Keratinocyte (primary cell): ENCODE measurements around the gene SDF4. TPM values are rescaled to one million over a fixed set of nuclear protein-coding genes. Genes with fewer than 3 reads are reported as not detected.

Experiments used
- DNase-seq: peaks from one replicate; pipeline ENCODE4 v3.0.0-alpha.2; 2011; ENCODE audit warnings: low read depth, missing footprints, low spot score
- FAIRE-seq: peaks from 2 replicates; lab custom pipeline; 2011; peaks lifted over from hg19 to GRCh38; lab: Jason Lieb, UNC
- H2AFZ ChIP-seq: 2 replicates; pipeline ENCODE4 v1.6.0; 2012; ENCODE audit warnings: low read length, control low read depth, inconsistent platforms; ENCODE audit not compliant: control insufficient read depth
- H3K27ac ChIP-seq: 2 replicates; pipeline ENCODE4 v1.5.1; 2011; ENCODE audit warnings: low read length; ENCODE audit not compliant: control insufficient read depth, insufficient read depth
- H3K27me3 ChIP-seq: 3 replicates; pipeline ENCODE4 v1.6.0; 2011; ENCODE audit warnings: low read length; ENCODE audit not compliant: control insufficient read depth, insufficient read depth; ENCODE audit errors: extremely low read depth
- H3K36me3 ChIP-seq, 2 experiments: 2 replicates in 1 of 2; 3 replicates in 1 of 2; pipeline ENCODE4 v1.5.1; 2011; ENCODE audit warnings: low read length in 2 of 2, mild to moderate bottlenecking in 1 of 2; ENCODE audit not compliant: control insufficient read depth in 2 of 2, insufficient read depth in 2 of 2; ENCODE audit errors: extremely low read depth in 1 of 2
- H3K4me1 ChIP-seq: 3 replicates; pipeline ENCODE4 v1.5.1; 2011; ENCODE audit warnings: low read length; ENCODE audit not compliant: control insufficient read depth, insufficient read depth; ENCODE audit errors: extremely low read depth
- H3K4me2 ChIP-seq: 3 replicates; pipeline ENCODE4 v1.6.0; 2011; ENCODE audit warnings: low read depth, low read length; ENCODE audit not compliant: control insufficient read depth, insufficient read depth; ENCODE audit errors: extremely low read depth
- H3K4me3 ChIP-seq, 3 experiments: fragments of 200-600 bp in 1 of 3; sonication (generic) in 1 of 3; 2 replicates in 2 of 3; 3 replicates in 1 of 3; pipeline ENCODE4 v1.5.1; 2011 to 2016; ENCODE audit warnings: low read length in 3 of 3, mild to moderate bottlenecking in 3 of 3, control low read depth in 2 of 3, inconsistent platforms in 1 of 3, low read depth in 1 of 3, mixed read lengths in 1 of 3, mixed run types in 1 of 3, moderate library complexity in 1 of 3; ENCODE audit not compliant: control insufficient read depth in 2 of 3, insufficient read depth in 2 of 3; ENCODE audit errors: extremely low read depth in 1 of 3
- H3K79me2 ChIP-seq: 2 replicates; pipeline ENCODE4 v1.6.0; 2012; ENCODE audit warnings: low read length; ENCODE audit not compliant: control insufficient read depth, insufficient read depth
- H3K9ac ChIP-seq: 3 replicates; pipeline ENCODE4 v1.6.0; 2011; ENCODE audit warnings: low read length; ENCODE audit not compliant: control insufficient read depth, insufficient read depth; ENCODE audit errors: extremely low read depth
- H3K9me1 ChIP-seq: 3 replicates; pipeline ENCODE4 v1.6.0; 2011; ENCODE audit warnings: low read length; ENCODE audit not compliant: control insufficient read depth, insufficient read depth; ENCODE audit errors: extremely low read depth
- H3K9me3 ChIP-seq: 2 replicates; pipeline ENCODE4 v1.5.1; 2012; ENCODE audit warnings: low read depth, low read length; ENCODE audit not compliant: control insufficient read depth
- H4K20me1 ChIP-seq: 3 replicates; pipeline ENCODE4 v1.6.0; 2011; ENCODE audit warnings: low read length; ENCODE audit not compliant: control insufficient read depth, insufficient read depth; ENCODE audit errors: extremely low read depth
- EZH2 ChIP-seq: IDR thresholded peaks from one replicate; pipeline ENCODE4 v1.6.1; 2012; ENCODE audit warnings: inconsistent platforms, mild to moderate bottlenecking, low read length, moderate library complexity
- dilution Hi-C: fragments of 300-500 bp; cut with MboI; formaldehyde crosslinking; loops from one replicate; pipeline ENCODE4 v1.7.0; 2020; ENCODE audit warnings: low sequenced_read_pairs; ENCODE audit not compliant: extremely low pct_ligation_motif_present
- polyA plus RNA-seq, 5 experiments: library from polyadenylated mRNA; depleted of rRNA in 3 of 5; stranded (reverse) in 3 of 5; stranded (forward) in 1 of 5; unstranded in 1 of 5; fragments of >200 nt; gene quantifications; 1 replicate in 1 of 5; 2 replicates in 3 of 5; 3 replicates in 1 of 5; pipeline versions ENCODE4 v1.2.1 to v1.2.3, GENCODE V29; 2011 to 2012; ENCODE audit warnings: missing spikeins in 2 of 5, low read depth in 1 of 5, low replicate concordance in 1 of 5
- TF ChIP-seq, protein P1 (sequence below), 3 experiments: IDR thresholded peaks in 1 of 3; conservative IDR thresholded peaks in 1 of 3; optimal IDR thresholded peaks in 1 of 3; 2 replicates in 2 of 3; 3 replicates in 1 of 3; pipeline versions ENCODE3 to v1.5.1; 2011; ENCODE audit warnings: low read length in 3 of 3, mild to moderate bottlenecking in 3 of 3, moderate library complexity in 2 of 3, control low read depth in 1 of 3, inconsistent platforms in 1 of 3; ENCODE audit not compliant: insufficient read depth in 2 of 3; ENCODE audit errors: extremely low read depth in 1 of 3

SDF4 gene
- polyA plus RNA-seq, 1 donor (not counting 4 experiments of a cell fraction or from before 2014, with no cell fraction given) = 66.3 TPM

DNA sequence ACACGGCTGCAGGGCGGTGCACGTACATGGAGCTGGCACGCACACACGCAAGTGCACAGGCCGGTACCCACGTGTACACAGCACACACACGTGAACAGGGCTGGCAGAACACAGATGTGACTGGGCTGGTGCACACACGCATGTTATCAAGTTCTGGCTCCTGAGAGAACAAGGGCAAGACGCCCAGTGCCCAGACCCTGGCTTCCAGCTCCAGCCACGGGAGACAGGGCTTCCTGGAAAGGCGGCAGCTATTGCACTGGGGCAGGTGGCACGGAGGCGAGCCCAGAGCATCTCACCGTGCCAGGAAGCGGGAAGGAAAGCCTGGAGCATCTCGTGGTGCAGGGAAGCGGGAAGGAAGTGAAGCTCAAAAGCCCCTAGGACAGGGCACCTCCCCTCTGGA, 5.9 kb downstream of the SDF4 start:
- DNase-seq = no peak
- H3K4me1 ChIP-seq = peaks cover 8% of the 10 kb centered on the region
- no peak overlapping the region for H3K9ac ChIP-seq
- FAIRE-seq = no peak
- peaks cover 26 to 44% of the 10 kb centered on the region in 2 experiments for H3K36me3 ChIP-seq
- H3K27ac ChIP-seq = no peak overlapping the region
- H3K4me3 ChIP-seq = no peak overlapping the region
- H2AFZ ChIP-seq = no peak overlapping the region
- H3K9me1 ChIP-seq = no peaks in the 10 kb centered on the region
- TF ChIP-seq, protein P1, sequence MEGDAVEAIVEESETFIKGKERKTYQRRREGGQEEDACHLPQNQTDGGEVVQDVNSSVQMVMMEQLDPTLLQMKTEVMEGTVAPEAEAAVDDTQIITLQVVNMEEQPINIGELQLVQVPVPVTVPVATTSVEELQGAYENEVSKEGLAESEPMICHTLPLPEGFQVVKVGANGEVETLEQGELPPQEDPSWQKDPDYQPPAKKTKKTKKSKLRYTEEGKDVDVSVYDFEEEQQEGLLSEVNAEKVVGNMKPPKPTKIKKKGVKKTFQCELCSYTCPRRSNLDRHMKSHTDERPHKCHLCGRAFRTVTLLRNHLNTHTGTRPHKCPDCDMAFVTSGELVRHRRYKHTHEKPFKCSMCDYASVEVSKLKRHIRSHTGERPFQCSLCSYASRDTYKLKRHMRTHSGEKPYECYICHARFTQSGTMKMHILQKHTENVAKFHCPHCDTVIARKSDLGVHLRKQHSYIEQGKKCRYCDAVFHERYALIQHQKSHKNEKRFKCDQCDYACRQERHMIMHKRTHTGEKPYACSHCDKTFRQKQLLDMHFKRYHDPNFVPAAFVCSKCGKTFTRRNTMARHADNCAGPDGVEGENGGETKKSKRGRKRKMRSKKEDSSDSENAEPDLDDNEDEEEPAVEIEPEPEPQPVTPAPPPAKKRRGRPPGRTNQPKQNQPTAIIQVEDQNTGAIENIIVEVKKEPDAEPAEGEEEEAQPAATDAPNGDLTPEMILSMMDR (optimal IDR thresholded peaks at IDR 0.05 in 1 of 3, IDR thresholded peaks at IDR 0.05 in 1 of 3, conservative IDR thresholded peaks at IDR 0.05 in 1 of 3; ENCODE audit: extremely low read depth in 1 of 3, insufficient read depth in 2 of 3, low read length in 3 of 3) = no peak
- TF ChIP-seq EZH2 = no peak
- peaks cover 64% of the 10 kb centered on the region for H3K79me2 ChIP-seq
- H3K4me2 ChIP-seq = no peak overlapping the region
- peaks cover 5% of the 10 kb centered on the region for H4K20me1 ChIP-seq
- dilution Hi-C loops = no loop called here
- no peaks in the 10 kb centered on the region for H3K9me3 ChIP-seq
- H3K27me3 ChIP-seq = no peaks in the 10 kb centered on the region

DNA sequence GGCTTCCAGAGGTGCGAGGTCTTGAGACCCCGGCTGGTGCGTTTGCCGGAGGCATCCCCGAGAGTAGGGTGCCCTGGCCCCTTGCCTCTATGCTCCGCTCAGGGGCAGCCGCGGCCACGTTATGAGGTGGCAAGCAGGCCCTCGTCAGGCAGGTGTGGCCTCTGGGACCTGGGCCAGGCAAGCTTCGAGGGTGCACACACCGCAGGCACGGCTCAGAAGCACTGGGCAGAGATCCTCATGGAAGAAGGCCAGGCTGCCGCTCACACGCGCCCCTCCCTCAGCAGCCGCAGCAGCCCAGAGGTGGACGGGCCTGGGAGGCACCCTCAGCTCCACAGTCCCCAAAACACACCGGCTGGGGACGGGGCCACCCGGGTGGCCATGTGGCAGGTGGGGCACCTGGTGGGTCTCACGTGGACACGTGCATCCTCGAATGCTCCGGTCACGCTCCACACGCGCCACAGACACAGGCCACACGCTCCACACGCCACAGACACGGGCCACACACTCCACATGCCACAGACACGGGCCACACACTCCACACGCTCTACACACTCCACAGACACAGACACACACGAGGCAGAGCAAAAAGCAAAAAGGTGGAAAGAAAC, 6.5 kb downstream of the SDF4 start:
- DNase-seq (no peak), FAIRE-seq (no peak)
- Histone ChIP-seq H3K36me3 (peaks cover 27 to 44% of the 10 kb centered on the region in 2 experiments), H3K27me3 (no peaks in the 10 kb centered on the region), H3K9me1 (no peaks in the 10 kb centered on the region), H3K4me1 (peaks cover 4% of the 10 kb centered on the region), H3K4me2 (no peak overlapping the region), H4K20me1 (peaks cover 5% of the 10 kb centered on the region), H3K79me2 (peaks cover 59% of the 10 kb centered on the region), H3K4me3 (no peak overlapping the region), H2AFZ (no peak overlapping the region), H3K9ac (no peak overlapping the region), H3K27ac (no peak overlapping the region), H3K9me3 (no peaks in the 10 kb centered on the region)
- dilution Hi-C loops = no loop called here
- TF ChIP-seq, protein P1 (optimal IDR thresholded peaks at IDR 0.05 in 1 of 3, IDR thresholded peaks at IDR 0.05 in 1 of 3, conservative IDR thresholded peaks at IDR 0.05 in 1 of 3; ENCODE audit: extremely low read depth in 1 of 3, insufficient read depth in 2 of 3, low read length in 3 of 3) = no peak
- no peak for TF ChIP-seq EZH2
